Posterior cingulate gyrus (tissue), 11 donors: ENCODE measurements around the gene MUC13.

ENCODE experiments used
- DNase-seq, 10 donors: peaks; one replicate each; pipeline versions ENCODE4 v3.0.0 to v3.0.0-alpha.2; 2020 to 2021; ENCODE audit warnings: mixed read lengths in 3 of 10
- intact Hi-C: fragments of 100-400 bp; cut with DNase I; formaldehyde crosslinking; loops from one replicate; pipeline ENCODE4 v1.15.1; 2023

MUC13 gene

GRCh38 chr3:124951511-124952281 lies 17.1 kb upstream of the MUC13 start:
- intact Hi-C loops, result no loop called here
- DNase-seq, result no peak

GRCh38 chr3:124950026-124950425 lies 15.5 kb upstream of the MUC13 start:
- intact Hi-C loops, result no loop called here
- DNase-seq, result no peak

GRCh38 chr3:124942613-124943012 lies 8.1 kb upstream of the MUC13 start:
- DNase-seq, result no peak
- intact Hi-C loops, result no loop called here

GRCh38 chr3:124941771-124942170 lies 7.2 kb upstream of the MUC13 start:
- intact Hi-C loops, result no loop called here
- no peak for DNase-seq

- intact Hi-C loops, result no loop called here
- no peak for DNase-seq
Measured at GRCh38 chr3:124939661-124940060, 5.1 kb upstream of the MUC13 start.

GRCh38 chr3:124938896-124939295 lies 4.3 kb upstream of the MUC13 start:
- DNase-seq, result no peak
- intact Hi-C loops, result no loop called here

GRCh38 chr3:124937049-124937448 lies 2.5 kb upstream of the MUC13 start:
- no peak for DNase-seq

GRCh38 chr3:124935794-124936542 lies 1.4 kb upstream of the MUC13 start:
- intact Hi-C loops, result no loop called here
- no peak for DNase-seq

More at GRCh38 chr3:124937049-124937448, 2.5 kb upstream of the MUC13 start:
- intact Hi-C loops, result no loop called here

GRCh38 chr3:124935264-124935663 lies 713 bp upstream of the MUC13 start:
- intact Hi-C loops, result no loop called here

GRCh38 chr3:124928333-124929202 lies 6.0 kb downstream of the MUC13 start:
- intact Hi-C loops, result loop anchor here (5.0 kb wide), 1 partner anchor 509 kb away; no protein-coding TSS in a partner anchor
- DNase-seq, result peak in 5 of 10 donors; percentile 40 to 67 (median 44)

More at GRCh38 chr3:124935264-124935663, 713 bp upstream of the MUC13 start:
- DNase-seq, result no peak

GRCh38 chr3:124927574-124928045 lies 6.9 kb downstream of the MUC13 start:
- intact Hi-C loops, result loop anchor here (5.0 kb wide), 1 partner anchor 510 kb away; no protein-coding TSS in a partner anchor
- no peak for DNase-seq

GRCh38 chr3:124926426-124927101 lies 8.0 kb downstream of the MUC13 start:
- intact Hi-C loops, result loop anchor here (5.0 kb wide), 1 partner anchor 511 kb away; no protein-coding TSS in a partner anchor
- no peak for DNase-seq

- intact Hi-C loops, result loop anchor here (5.0 kb wide), 1 partner anchor 513 kb away; no protein-coding TSS in a partner anchor
Measured at GRCh38 chr3:124924741-124925140, 9.8 kb downstream of the MUC13 start.

GRCh38 chr3:124923833-124924232 lies 10.7 kb downstream of the MUC13 start:
- no peak for DNase-seq
- intact Hi-C loops, result no loop called here

More at GRCh38 chr3:124924741-124925140, 9.8 kb downstream of the MUC13 start:
- DNase-seq, result no peak

GRCh38 chr3:124920718-124921117 lies 13.8 kb downstream of the MUC13 start:
- intact Hi-C loops, result no loop called here
- peak in 3 of 10 donors; percentile 4 to 35 (median 33) for DNase-seq

- DNase-seq, result no peak
- intact Hi-C loops, result no loop called here
Measured at GRCh38 chr3:124919756-124920155, 14.8 kb downstream of the MUC13 start.

GRCh38 chr3:124918524-124918923 lies 16.0 kb downstream of the MUC13 start:
- DNase-seq, result no peak
- intact Hi-C loops, result no loop called here

GRCh38 chr3:124916837-124917409 lies 17.6 kb downstream of the MUC13 start:
- no peak for DNase-seq
- intact Hi-C loops, result no loop called here

- DNase-seq, result no peak
- intact Hi-C loops, result no loop called here
Measured at GRCh38 chr3:124915254-124915653, 19.3 kb downstream of the MUC13 start.
